ENCODE data around the gene PDE9A.

PDE9A gene

DNA sequence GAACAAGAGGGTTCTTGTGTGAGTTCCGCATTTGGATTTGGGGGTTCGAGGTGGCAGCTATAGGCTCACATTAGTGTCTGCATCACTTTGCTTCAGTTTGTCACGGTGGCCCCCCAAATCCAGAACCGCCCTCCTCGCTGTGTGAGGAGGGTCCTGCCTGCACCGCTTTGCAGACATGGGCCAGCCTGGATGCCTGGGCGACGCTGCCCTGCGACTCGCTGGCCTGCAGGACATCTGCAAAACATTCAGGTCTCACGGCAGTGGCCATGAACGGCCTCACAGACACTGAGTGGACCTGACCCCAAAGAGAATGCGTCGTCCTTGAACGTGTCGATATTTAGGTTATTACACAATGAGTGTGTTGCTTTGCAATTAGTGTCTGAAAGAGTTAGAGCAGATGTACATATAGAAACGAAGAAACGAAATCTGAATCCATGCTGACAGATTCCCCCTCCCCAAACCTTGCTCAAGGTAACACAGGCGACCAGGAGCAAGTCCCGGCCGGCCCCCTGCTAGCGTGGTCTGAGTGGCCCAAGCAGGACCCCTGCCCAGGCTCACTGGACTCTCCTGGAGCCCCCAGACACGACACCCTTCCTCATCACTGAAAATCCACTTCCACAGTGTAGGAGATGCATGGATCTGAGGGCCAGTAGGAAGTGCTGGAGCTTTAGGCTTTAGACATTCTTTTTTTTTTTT, 20.4 kb downstream of the PDE9A start:
- DNase-seq, result no peak

DNA sequence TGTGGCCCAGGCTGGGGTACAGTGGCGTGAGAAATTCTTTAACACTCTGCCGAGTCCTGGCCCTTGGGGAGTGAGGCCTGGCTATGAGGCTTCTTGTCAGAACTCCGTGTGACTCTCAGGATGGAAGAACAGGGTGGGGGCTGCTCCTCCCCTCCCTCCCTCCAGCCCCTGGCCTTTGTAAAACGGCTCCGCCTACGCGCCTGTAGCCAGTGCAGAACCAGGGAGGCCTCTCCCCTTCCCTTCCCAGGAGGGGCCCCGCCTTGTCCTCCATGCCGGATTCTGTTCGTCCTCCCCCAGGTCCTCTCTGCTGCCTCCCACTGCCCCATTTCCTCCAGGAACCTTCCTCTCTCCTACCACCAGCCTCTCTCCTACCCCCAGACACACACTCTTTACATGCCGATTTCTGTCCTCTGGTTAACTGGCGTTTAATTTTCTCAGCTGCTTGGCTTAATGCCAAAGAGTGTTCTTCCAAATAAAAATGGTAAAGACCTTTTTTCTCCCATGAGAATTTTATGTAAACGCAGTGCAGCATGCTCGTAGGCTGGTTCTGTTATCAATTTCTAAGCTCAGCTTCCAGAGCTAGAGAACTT, 21.0 kb downstream of the PDE9A start:
- no peak for DNase-seq

DNA sequence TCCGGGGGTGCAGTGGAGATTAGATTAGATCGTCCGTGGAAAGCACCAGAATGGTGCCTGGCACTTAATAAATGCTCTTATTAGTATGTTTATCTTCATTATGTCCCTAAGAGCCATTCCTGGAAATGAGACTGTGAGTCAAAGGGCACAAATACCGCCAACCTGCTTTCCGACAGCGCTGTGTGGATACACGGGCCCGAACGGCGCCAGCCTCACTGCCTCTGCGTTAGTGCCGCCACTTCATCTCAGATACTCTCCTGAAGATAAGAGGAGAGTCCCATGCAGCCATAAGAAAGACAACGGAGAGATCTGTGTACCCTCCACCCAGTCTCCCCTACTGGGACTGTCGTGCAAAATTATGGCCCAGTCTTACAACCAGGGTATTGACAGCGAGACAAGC, 22.0 kb downstream of the PDE9A start:
- DNase-seq, result no peak

DNA sequence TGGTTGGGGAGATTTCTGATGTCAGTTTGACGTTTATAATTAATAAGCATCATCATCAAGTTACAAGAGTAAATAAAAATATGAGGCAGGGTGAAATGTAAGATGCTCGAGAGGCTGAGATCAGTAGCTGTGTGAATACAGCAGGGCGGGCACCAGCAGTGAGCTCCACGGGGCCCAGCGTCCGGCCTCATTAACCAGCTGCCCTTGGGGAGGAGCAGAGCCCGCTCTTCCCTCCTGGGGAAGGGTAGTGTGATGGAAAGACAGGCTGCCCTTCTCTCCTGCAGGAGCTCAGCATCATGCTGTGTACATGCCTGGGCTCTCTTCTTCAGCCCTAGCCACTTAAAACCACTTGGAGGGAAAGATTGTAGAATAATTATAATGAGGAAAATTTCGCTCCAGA, 23.4 kb downstream of the PDE9A start:
- no peak for DNase-seq

DNA sequence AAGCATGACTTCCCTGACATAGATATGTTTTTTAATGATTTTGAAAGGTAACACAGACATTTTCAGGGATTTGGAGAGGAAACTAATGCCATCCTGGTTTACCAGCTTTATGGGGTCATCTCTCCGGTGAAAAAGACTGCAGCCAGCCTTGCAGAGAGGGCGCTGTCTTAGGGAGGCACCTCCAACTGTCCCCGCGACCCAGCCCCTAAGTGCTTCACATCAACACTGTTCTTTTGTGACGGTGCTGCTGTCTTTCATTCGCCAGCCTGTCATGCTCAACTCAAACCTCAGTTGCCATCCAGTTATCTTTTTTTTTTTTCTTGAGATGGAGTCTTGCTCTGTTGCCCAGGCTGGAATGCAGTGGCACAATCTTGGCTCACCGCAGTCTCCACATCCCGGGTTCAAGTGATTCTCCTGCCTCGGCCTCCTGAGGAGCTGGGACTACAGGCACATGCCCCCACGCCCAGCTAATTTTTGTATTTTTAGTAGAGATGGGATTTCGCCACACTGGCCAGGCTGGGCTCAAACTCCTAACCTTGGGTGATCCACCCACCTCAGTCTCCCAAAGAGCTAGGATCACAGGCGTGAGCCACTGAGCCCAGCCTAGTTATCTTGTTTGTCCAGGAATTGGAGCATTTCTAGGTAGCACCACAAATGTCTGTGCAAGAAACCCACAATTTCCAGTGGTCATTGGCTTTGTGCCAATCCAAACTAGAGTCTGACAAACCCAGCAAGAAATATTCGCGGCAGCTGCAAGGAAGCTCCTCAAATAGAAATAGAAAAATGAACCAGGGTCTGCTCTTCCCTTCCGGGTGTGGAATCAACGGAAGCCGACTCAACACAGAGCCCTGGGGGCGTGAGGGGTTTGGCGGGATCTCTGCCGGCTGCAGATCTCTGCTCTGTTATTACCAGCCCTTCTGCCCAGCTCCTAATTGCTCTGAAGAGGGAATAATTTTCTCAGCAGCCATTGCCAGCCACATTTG, 24.2 kb downstream of the PDE9A start:
- no peak for DNase-seq

DNA sequence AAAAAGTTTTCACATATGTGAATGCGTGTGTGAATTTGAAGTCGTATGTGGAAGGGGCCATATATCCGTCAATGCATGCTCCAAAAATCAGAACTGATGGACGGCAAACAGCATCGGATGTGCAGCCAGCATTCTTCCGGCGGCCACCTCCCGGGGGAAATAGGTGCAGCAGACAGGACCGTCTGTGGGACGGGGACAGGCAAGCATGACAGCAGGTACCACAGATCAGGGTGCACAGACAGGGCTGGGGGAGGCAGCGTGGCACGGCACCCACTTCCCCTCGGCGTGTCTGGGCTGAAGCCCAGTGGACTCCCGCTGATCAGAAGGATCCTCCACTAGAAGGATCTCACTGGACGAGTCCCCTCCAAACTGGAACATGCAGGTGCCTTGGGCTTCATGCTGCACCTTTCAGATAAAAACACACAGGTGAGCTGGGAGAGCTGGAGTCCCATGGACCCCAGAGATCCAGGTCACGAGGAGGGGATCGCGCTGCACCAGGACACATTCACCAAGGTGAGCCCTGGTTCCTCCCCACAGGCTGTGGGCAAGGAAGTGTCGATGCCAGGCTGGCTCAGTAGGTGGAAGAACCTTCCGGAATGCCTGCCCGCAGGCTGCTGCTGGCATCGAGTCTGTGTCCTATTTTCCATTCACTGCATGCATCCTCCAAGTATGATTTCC, 25.3 kb downstream of the PDE9A start:
- DNase-seq, result no peak

DNA sequence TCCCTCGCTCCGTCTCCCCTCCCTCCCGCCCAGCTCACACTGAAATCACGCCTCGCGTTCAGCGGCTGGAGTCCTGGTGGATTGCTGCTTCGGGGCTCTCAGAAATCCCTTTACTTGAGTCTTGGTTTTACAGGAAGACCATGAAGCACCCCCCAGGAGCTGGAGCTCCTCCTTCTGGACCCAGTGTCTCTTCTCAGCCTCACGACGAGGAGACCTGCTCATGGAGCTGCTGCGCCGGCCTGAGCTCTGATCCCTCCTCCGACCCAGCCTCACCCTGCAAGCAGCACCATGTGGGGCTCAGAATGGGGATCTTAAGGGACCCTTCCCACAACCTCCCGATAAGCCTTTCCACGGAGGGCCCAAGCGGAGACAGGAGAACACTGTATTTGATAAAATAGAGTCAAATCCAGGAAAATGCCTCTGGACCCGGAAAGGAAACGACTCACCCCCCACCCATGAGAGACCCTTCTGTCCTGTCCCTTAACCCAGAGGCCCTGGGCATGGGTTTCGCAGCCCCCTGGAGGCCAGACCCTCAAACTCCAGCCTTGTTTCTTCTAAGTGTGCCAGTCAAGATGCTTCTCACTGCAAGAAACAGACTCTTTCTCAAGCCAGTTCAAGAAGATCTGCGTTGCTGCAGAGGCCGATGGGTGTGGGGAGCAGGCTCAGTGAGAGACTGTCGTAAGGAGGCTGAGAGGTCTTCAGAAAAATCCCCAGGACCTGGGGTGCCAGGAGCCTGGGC, 26.1 kb downstream of the PDE9A start:
- DNase-seq, result no peak

DNA sequence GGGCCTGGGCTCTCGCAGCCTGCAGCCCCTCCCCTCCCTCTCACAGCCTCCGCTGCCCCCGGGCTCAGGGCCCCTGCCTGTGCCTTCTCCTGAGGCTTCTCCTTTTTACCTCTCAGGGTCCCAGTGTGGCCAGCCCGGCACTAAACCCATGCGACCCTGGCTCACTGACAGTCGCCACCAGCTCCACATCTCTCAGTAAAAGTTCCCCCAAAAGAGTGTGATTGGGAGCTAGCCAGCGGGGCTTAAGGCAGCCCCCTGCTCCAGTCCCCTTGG, 26.6 kb downstream of the PDE9A start:
- DNase-seq, result no peak

DNA sequence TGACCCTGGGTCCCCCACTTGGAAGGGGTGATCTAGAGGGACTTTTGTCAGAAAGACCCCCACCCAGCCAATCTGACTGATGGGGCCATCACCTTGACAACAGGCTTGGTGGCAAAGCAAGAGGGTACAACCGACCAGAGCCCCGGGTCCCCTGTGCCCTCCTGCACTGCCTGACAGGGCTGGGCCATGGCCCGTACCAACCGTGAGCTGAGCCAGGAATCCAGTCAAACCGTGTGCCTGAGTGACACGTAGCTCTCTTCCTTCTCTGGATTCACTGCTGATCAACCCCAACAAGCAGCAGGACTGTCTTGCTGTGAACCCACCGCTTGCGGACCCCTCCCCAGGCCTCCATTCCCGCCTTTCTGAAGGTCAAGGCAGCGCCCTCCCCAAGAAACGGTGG, 27.0 kb downstream of the PDE9A start:
- no peak for DNase-seq

DNA sequence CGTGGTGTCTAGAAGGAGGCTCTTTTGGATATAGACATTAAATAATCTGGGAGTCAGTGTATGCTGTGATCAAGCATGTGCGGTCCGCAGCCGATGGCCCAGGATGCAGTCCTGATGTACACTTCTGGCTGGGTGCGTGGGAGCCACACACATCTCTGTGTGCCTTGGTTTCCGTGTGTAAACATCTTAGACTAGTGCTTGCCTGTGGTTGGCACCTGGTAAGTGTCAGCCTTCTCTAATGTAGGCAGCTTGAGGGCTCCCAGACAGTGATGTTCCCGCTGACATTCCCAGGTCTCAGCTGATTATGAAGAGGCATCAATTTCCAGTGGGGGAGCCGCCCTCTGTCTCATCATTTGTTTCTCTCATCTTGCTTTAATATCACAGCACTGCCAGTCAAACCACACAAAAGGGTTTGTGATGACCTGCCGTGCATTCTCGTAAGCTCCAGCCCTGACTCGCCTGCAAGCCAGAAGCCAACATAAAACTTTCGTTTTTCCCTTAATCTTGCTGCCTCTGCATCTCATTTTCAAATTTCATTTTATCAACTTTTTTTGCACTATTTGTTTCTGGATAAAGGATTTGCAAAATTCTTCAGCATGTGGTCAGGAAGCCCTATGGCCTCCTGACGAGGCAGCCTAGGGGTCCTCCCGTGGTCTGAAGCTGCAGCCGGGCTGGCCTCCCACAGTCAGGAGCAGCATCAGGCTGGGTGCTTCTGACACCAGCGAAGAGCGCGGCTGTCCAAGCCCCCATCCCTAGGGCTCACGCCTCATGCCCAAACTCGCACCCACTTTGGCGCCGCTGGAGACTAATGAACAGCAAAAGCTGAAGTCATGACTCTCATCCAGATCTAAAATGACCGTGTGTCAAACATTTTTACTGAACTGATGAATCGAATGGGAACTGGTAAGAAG, 28.1 kb downstream of the PDE9A start:
- no peak for DNase-seq

DNA sequence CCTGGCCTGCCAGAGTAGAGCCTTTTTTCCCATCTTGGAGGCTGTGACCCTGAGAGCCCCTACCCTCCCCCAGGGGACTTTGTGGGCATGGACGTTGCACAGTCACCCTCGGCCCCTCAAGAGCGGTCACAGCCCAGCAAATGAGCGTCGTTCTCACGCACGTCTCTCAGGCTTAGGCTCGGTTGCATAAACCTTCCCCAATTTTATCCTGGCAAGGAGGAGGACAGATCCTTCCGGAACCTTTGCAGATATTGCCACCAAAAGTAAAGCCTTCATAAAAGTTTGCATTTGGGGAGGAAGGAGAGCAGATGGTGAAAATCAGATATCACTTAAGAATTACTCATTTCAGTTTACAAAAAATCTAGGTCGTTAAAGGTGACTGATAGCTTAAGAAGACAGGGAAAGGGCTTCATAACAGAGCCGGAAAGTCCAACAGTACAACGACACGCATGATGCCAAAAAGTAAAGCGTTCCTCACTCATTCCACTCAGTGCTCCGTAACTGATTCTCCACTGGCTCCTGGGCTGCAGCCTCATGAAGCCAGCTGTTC, 29.3 kb downstream of the PDE9A start:
- no peak for DNase-seq

DNA sequence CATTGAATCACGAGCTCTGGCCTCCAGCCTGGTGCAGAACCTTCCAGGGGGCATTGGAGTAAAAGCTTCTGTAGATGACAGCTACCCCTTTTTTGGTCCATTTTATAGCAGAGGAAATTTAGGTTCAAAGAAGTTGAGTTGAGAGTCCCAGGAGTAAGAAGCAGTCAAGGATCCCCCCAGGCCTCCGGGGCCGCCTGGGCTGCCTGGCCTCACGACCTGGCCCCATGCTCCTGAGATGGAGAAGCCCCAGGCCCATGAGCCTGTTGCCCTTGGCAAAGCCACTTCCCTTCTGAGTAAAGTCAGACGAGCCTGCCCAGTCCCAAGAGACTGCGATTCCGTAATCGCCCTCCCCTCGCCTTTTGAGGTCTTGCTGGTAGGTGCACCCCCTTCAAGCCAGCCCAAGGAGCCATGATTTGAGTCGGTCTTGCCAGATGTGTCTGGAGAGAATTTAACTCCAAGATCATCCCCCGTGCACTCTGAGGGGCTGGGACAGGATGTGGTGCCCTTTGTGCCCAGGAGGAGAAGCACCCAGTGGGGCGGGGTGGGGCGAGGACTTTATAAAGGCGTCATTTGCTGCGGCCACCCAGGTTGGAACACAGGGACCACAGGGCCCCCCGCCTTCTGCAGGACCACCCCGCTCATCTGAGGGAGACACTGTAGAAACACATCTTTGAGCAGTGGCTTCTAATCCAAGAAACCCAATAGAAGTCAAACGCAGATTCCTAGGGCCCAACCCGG, 30.1 kb downstream of the PDE9A start:
- no peak for DNase-seq

DNA sequence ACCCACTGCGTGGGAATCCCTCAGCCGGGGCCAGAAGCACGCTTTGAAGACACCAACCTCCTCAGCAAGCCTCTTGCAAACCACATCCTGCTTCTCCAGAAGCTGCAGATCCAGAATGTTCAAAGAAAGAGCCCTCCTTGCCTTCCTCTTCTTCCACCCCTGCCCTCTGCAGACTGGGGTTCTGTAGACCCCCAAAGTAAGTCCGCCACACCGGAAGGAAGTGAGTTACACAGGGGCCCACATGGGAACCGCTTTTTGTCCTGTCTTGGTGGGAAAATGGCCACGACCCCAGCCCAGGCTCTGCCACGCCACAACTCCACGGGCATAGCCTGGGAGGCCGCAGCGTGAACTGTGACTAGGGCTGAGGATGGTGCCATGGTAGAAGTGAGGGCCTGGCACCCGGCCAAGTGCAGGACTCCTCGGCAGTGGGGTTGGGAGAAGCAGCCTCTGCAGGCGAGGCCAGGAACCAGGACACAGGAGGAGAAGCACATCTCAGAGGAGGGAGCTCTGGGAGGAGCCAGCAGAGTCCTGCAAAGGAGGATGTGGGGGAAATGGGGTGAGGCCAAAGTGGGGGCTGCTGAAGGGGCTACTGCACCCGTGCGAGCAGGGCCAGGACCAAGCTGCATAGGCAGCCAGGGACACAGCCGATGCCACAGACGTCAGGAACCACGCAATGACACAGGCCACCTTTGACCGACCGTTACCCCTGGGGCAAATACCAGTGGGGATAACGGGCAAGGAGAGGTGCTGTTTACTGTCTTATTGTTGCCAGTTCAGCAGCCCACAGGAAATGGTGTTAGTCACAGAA, 30.9 kb downstream of the PDE9A start:
- DNase-seq, result peak; percentile 16

DNA sequence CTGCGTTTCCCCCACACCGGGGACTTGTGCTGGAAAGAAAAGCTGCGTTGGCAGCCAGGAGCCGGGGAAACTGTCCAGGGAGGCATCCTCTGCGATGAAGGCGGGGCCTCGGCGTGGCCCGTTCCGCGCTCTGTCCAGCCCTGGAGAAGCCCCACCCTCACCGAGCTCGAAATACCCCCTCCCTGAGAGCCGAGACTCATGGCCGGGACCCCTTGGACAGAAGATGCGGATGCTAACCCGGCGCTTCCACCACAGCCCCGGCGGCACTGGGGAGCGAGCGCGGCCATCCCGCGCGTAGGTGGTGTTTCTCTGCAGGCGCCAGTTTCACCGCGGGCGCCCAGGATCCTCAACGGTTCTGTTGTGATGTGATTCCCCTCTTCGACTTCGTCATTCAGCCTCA, 31.6 kb downstream of the PDE9A start:
- DNase-seq, result no peak

DNA sequence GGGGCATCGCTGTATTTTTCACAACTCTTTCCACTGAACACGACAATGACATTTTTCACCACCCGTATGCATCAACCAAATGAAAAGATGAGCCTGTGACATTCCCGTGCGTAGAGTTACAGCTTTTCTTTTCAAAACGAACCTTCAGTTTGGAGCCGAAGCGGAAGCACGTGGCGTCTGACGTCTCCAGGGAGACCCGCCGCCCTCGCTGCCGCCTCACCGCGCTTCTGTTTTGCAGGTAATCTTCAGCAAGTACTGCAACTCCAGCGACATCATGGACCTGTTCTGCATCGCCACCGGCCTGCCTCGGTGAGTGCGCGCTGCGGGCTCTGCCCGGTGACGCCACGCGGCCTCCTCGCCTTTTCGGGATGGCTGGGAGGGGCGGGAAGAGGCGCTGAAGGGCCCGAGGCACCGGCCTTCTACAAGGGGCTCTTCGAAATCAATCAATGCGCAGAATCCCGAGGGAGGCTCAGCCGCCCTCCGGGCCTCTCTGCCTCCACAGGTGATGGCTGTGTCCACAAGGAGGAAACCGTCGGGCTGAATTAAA, 32.6 kb downstream of the PDE9A start:
- no peak for DNase-seq

DNA sequence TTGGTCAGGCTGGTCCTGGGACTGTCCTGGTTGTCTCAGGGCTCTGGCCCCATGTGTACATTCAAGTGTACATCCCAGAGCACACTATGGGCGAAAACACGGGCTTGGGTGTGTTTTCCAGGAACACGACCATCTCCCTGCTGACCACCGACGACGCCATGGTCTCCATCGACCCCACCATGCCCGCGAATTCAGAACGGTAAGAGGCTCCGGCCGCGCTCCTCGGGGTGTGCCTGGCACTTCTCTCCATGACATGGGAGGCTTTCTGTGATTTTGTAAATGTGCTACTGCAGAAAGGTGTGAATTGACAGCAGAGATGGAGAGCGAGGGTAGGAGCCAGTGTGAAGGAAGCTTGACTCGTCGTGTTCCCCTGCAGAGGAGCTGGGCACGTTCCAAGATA, 34.4 kb downstream of the PDE9A start:
- no peak for DNase-seq

DNA sequence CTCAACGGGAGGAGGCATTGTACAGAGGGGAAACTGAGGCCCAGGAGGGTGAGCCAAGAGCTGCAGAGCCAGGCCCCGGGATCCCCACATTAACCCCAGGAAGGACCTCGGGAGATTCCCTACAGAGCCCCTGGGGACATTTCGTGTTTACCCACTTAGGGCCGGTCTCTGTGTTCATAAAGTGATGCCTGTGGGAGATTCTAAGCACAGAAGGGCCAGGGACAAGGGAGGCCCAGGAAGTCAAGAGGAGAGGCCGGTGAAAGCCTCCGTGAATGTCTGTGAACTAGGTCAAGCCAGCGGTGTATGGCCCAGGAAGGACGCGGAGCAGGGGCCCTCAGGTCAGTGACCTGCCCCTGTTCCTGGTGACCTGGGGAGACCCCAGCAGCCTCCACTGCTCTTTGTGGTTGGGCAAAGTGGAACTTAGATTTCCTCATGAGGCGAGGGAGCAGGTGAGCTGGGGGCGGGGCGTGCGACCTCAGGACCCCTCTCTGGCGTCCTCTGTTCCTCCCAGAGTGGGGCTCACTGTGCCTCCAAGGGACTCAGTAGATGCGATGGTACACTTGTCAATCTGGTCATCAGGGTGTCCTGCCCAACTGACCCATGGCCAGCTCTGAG, 34.9 kb downstream of the PDE9A start:
- no peak for DNase-seq

DNA sequence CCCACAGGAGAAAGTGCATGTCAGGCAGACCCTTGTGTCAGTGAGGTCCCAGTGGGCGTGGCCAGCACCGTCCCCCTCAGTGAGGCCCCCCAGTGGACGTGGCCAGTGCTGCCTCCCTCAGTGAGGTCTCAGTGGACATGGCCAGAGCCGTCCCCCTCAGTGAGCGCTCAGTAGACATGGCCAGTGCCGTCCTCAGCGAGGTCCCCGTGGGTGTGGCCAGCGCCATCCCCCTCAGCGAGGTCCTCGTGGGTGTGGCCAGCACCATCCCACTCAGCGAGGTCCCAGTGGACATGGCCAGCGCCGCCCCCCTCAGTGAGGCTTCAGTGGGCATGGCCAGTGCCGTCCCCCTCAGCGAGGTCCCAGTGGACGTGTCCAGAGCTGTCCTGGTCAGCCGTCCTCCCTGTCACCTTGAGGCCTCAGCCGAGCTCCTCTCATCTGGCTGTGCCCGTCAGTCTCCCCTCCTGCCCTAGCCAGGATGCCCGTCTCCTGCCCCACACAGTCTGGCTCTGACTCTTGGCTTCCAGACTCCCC, 35.5 kb downstream of the PDE9A start:
- no peak for DNase-seq

DNA sequence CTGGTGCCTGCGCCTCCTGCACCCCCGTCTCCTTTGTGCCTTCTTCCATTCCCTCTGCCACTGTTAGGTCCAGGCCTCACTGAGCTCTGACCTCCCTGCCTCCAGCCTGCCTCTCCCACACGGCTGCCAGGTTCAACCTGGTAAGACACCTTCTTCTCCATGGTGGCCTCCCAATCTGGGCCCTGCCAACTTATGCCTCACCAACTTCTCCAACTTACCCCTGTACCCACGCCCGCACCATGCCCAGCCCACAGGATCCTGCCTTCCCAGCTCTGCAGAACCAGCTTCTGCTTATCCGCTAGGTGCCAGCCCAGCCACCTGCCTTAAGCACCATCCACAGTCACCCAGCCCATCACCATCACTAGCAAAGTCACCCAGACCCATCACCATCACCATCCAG, 37.2 kb downstream of the PDE9A start:
- DNase-seq, result no peak

Measured in CD4-positive, alpha-beta T cell treated with Interferon gamma for 1 hour (primary cell).